GM12878 (cell line): ENCODE measurements around the gene CAPN10. TPM values are rescaled to one million over a fixed set of nuclear protein-coding genes. Genes with fewer than 3 reads are reported as not detected.

Experiments used
- ATAC-seq: fragments of 200-7000 bp; cut with Tn5 transposase; 3 replicates; pipeline ENCODE4 v1.9.1; 2020; ENCODE audit warnings: mild to moderate bottlenecking, moderate library complexity
- BruUV-seq: library from RNA; stranded (reverse); fragments of 400-500 nt; replicated peaks from 2 replicates; lab custom pipeline; 2021; lab: Mats Ljungman, UMichigan
- CTCF ChIA-PET: fragments of 300-600 bp; sonication (Branson Sonifier 250); formaldehyde crosslinking; extraction: SDS; loops from one replicate; lab custom pipeline; 2021; ENCODE audit warnings: inconsistent platforms; lab: Yijun Ruan, JAX
- POLR2A ChIA-PET: fragments of 350-600 bp; formaldehyde crosslinking; extraction: SDS; loops from one replicate; lab custom pipeline; 2021; ENCODE audit warnings: inconsistent platforms; lab: Charles Lee
- RAD21 ChIA-PET: fragments of 300-600 bp; sonication (Branson Sonifier 250); formaldehyde crosslinking; loops from one replicate; lab custom pipeline; 2023; ENCODE audit warnings: antibody characterized with exemption; ENCODE audit not compliant: unreplicated experiment; lab: Charles Lee
- SMC1A ChIA-PET: fragments of 300-600 bp; sonication (Branson Sonifier 250); formaldehyde crosslinking; loops from one replicate; lab custom pipeline; 2023; ENCODE audit not compliant: unreplicated experiment, uncharacterized antibody; lab: Charles Lee
- DNase-seq: peaks from one replicate; pipeline ENCODE4 v3.0.0-alpha.2; 2011; ENCODE audit warnings: low read depth, low spot score
- FAIRE-seq: peaks from 3 replicates; lab custom pipeline; 2011; peaks lifted over from hg19 to GRCh38; lab: Jason Lieb, UNC
- H2AFZ ChIP-seq: 2 replicates; pipeline ENCODE4 v1.6.0; 2011; ENCODE audit warnings: low read depth, low read length, control low read depth; ENCODE audit not compliant: control insufficient read depth
- H3K27ac ChIP-seq: 2 replicates; pipeline ENCODE4 v1.5.1; 2011; ENCODE audit warnings: control low read depth; ENCODE audit not compliant: control insufficient read depth, insufficient read depth
- H3K27me3 ChIP-seq, 2 experiments: replicated peaks in 1 of 2; 2 replicates each; pipeline versions ENCODE4 v1.6.0 to v1.6.1; 2011; ENCODE audit warnings: low read length in 1 of 2; ENCODE audit not compliant: control insufficient read depth in 2 of 2, insufficient read depth in 2 of 2
- H3K36me3 ChIP-seq, 2 experiments: 2 replicates each; pipeline ENCODE4 v1.5.1; 2011; ENCODE audit warnings: low read length in 1 of 2; ENCODE audit not compliant: control insufficient read depth in 2 of 2, insufficient read depth in 2 of 2
- H3K4me1 ChIP-seq: 2 replicates; pipeline ENCODE4 v1.6.1; 2011; ENCODE audit warnings: mild to moderate bottlenecking, low read length, moderate library complexity, mixed read lengths; ENCODE audit not compliant: control insufficient read depth, insufficient read depth
- H3K4me2 ChIP-seq: 2 replicates; pipeline ENCODE4 v1.6.0; 2011; ENCODE audit warnings: control low read depth; ENCODE audit not compliant: control insufficient read depth, insufficient read depth
- H3K4me3 ChIP-seq: fragments of 200-600 bp; sonication (generic); 2 replicates; pipeline ENCODE4 v1.5.1; 2016
- H3K79me2 ChIP-seq: 2 replicates; pipeline ENCODE4 v1.6.0; 2011; ENCODE audit warnings: low read length; ENCODE audit not compliant: control insufficient read depth, insufficient read depth
- H3K9ac ChIP-seq: 2 replicates; pipeline ENCODE4 v1.8.0; 2011; ENCODE audit warnings: low read length, control low read depth, mixed read lengths; ENCODE audit not compliant: control insufficient read depth, insufficient read depth
- H3K9me3 ChIP-seq: replicated peaks from 3 replicates; pipeline ENCODE4 v1.5.1; 2011; ENCODE audit warnings: mild to moderate bottlenecking, low read length; ENCODE audit not compliant: control insufficient read depth, insufficient read depth
- H4K20me1 ChIP-seq: 2 replicates; pipeline ENCODE4 v1.6.0; 2011; ENCODE audit not compliant: control insufficient read depth, insufficient read depth
- BCL11A ChIP-seq: IDR thresholded peaks from 2 replicates; pipeline ENCODE4 v1.6.1; 2011; ENCODE audit warnings: low read depth, low read length
- CHD2 ChIP-seq: IDR thresholded peaks from 2 replicates; pipeline ENCODE4 v1.6.1; 2011; ENCODE audit warnings: low read depth, low read length, improper control_type of control experiment, borderline replicate concordance
- EED ChIP-seq: sonication (generic); IDR thresholded peaks from 2 replicates; pipeline ENCODE4 v1.6.1; 2016; ENCODE audit warnings: antibody characterized with exemption, low read depth
- ELK1 ChIP-seq: IDR thresholded peaks from 2 replicates; pipeline ENCODE4 v1.6.1; 2012; ENCODE audit warnings: low read depth, low read length, improper control_type of control experiment
- GABPA ChIP-seq: IDR thresholded peaks from 2 replicates; pipeline ENCODE4 v1.6.1; 2014; ENCODE audit warnings: antibody characterized with exemption, low read depth, mild to moderate bottlenecking, inconsistent platforms
- HDGF ChIP-seq: fragments of 450-650 bp; IDR thresholded peaks from 2 replicates; pipeline ENCODE4 v1.6.1; 2016; ENCODE audit warnings: antibody characterized with exemption
- IKZF1 ChIP-seq: fragments of 450-650 bp; conservative IDR thresholded peaks from 2 replicates; pipeline ENCODE4 v1.6.1; 2017; ENCODE audit warnings: antibody characterized with exemption, mild to moderate bottlenecking
- IRF4 ChIP-seq: IDR thresholded peaks from 2 replicates; pipeline ENCODE4 v1.6.1; 2011; ENCODE audit warnings: low read depth, low read length
- MTA3 ChIP-seq: IDR thresholded peaks from 2 replicates; pipeline ENCODE4 v1.6.1; 2012; ENCODE audit warnings: low read length, inconsistent platforms, borderline replicate concordance
- MYC ChIP-seq: IDR thresholded peaks from 2 replicates; pipeline ENCODE4 v1.6.1; 2011; ENCODE audit warnings: mild to moderate bottlenecking, low read length, moderate library complexity, inconsistent platforms; ENCODE audit not compliant: insufficient read depth, insufficient replicate concordance, insufficient read length, severe bottlenecking
- PAX5 ChIP-seq: IDR thresholded peaks from 2 replicates; pipeline ENCODE4 v1.6.1; 2011; ENCODE audit warnings: low read depth, low read length, borderline replicate concordance
- POU2F2 ChIP-seq: IDR thresholded peaks from 3 replicates; pipeline ENCODE4 v1.6.1; 2011; ENCODE audit warnings: low read depth, mild to moderate bottlenecking, low read length, borderline replicate concordance
- SIN3A ChIP-seq: IDR thresholded peaks from 2 replicates; pipeline ENCODE4 v1.6.1; 2012; ENCODE audit warnings: low read depth, low read length, improper control_type of control experiment
- SP1 ChIP-seq: IDR thresholded peaks from one replicate; pipeline ENCODE4 v1.6.1; 2011; ENCODE audit warnings: low read depth, low read length
- SREBF1 ChIP-seq: IDR thresholded peaks from 2 replicates; pipeline ENCODE4 v1.6.1; 2012; ENCODE audit warnings: mild to moderate bottlenecking, low read length
- STAT1 ChIP-seq: fragments of 450-650 bp; conservative IDR thresholded peaks from 2 replicates; pipeline ENCODE4 v1.6.1; 2014; ENCODE audit warnings: antibody characterized with exemption, mild to moderate bottlenecking
- ZZZ3 ChIP-seq: IDR thresholded peaks from 2 replicates; pipeline ENCODE4 v1.6.1; 2011; ENCODE audit warnings: low read depth; ENCODE audit not compliant: control insufficient read depth, insufficient read length
- whole genome bisulfite sequencing: methylation state at CpG from one replicate; pipeline ENCODE4 v1.1.6; 2016; ENCODE audit warnings: low lambda C conversion rate; ENCODE audit not compliant: insufficient replicate concordance, insufficient coverage; ENCODE audit errors: missing lambda C conversion rate; 5-methylcytosine and 5-hydroxymethylcytosine counted together
- in situ Hi-C: fragments of 300-500 bp; cut with MboI; formaldehyde crosslinking; loops from 9 replicates; pipeline ENCODE4 v1.14.3; 2018; ENCODE audit warnings: mixed read lengths
- intact Hi-C: fragments of 100-400 bp; cut with micrococcal nuclease; formaldehyde crosslinking; loops from one replicate; pipeline ENCODE4 v1.14.2; 2022; ENCODE audit not compliant: unreplicated experiment
- polyA plus RNA-seq, 11 experiments: library from polyadenylated mRNA; depleted of rRNA in 4 of 11; unstranded in 6 of 11; stranded (reverse) in 5 of 11; fragments of >200 nt; fragmentation: Nextera tagmentation in 4 of 11; fragmentation: Illumina TruSeq in 1 of 11; extraction: Ambion mirVana in 4 of 11; extraction: Trizol in 1 of 11; gene quantifications; 1 replicate in 1 of 11; 2 replicates in 10 of 11; pipeline versions ENCODE4 v1.2.1 to v1.2.3, GENCODE V29; 2011 to 2016; ENCODE audit warnings: inconsistent platforms in 2 of 11, missing spikeins in 2 of 11, low read depth in 1 of 11
- total RNA-seq, 4 experiments: library from RNA; depleted of rRNA in 3 of 4; stranded (reverse); fragments of >200 nt in 3 of 4; fragmentation: Illumina TruSeq in 1 of 4; extraction: Trizol in 1 of 4; gene quantifications; 2 replicates each; pipeline versions ENCODE4 v1.2.1 to v1.2.3, GENCODE V29; 2013 to 2021
- TF ChIP-seq, protein P1 (sequence below): fragments of 450-650 bp; IDR thresholded peaks from 2 replicates; pipeline ENCODE4 v1.6.1; 2016; ENCODE audit warnings: mild to moderate bottlenecking
- TF ChIP-seq, protein P2 (sequence below): fragments of 450-650 bp; IDR thresholded peaks from 2 replicates; pipeline ENCODE4 v1.6.1; 2017; ENCODE audit warnings: mild to moderate bottlenecking, moderate library complexity

CAPN10 gene
- total and polyA plus RNA-seq, 10 of the 15 experiments (the other 5 are each of a cell fraction or from before 2014, with no cell fraction given) = 0.37 to 40.6 (median 17.5) TPM

DNA sequence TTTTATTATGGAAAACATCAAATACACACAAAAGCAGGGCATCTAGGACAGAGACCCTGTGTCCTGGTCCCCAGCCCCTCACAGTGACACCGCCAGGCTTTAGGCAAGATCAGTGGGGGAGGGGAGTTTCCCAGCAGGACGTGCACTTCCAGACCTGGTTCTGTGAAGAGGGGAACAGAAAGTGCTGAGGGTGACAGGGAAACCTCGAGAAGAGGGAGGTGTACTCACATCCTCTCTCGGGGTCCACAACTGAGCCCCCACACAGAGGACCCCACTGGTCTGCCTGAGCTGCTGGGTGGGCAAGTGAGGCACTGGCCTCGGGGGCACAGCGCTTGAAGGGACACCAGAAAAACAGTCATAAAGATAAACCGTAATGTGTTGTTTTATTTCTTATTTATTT is 34.3 kb downstream of the CAPN10 start:
- H3K4me1 ChIP-seq = peaks cover 43% of the 10 kb centered on the region
- no peaks in the 10 kb centered on the region for H4K20me1 ChIP-seq
- POLR2A ChIA-PET = no interaction called here
- no peak for FAIRE-seq
- intact Hi-C loops = loop anchor here (2.0 kb wide), 2 partner anchors 34 to 60 kb away; partner anchors contain the start of genes CAPN10 and DUSP28
- no peak for DNase-seq
- no peak; the same call in 2 of the 3 replicates for ATAC-seq
- in situ Hi-C loops = no loop called here
- SMC1A ChIA-PET = interaction anchor here (1.4 to 2.9 kb wide), 4 partner anchors 37 to 107 kb away, joined by 5 to 13 read pairs (median 6); no protein-coding TSS in a partner anchor
- peak overlapping the region; percentile 82 for H3K4me2 ChIP-seq
- H3K9ac ChIP-seq = peak overlapping the region; percentile 44; the same call in 1 of the 2 replicates
- BruUV-seq = no TSS peak
- no peak overlapping the region for H2AFZ ChIP-seq
- no peaks in the 10 kb centered on the region for H3K36me3 ChIP-seq
- H3K79me2 ChIP-seq = no peaks in the 10 kb centered on the region
- H3K27me3 ChIP-seq = no peaks in the 10 kb centered on the region
- WGBS = 50% methylated on average over 6 of the region's 7 CpGs
- CTCF ChIA-PET = interaction anchor here (0.8 to 3.1 kb wide), 3 partner anchors 55 to 107 kb away, joined by 3 to 17 read pairs (median 12); partner anchors contain the start of gene DUSP28
- H3K9me3 ChIP-seq = peaks cover 12% of the 10 kb centered on the region
- RAD21 ChIA-PET = interaction anchor here (1.2 to 2.5 kb wide), 4 partner anchors 34 to 107 kb away, joined by 3 to 12 read pairs (median 6); partner anchors contain the start of gene CAPN10
- H3K27ac ChIP-seq = peak overlapping the region; percentile 65
- no peak overlapping the region for H3K4me3 ChIP-seq
- TF ChIP-seq ELK1 = no peak
- TF ChIP-seq STAT1 = no peak
- peak; percentile 47; the same call in 1 of the 2 replicates for TF ChIP-seq IKZF1
- TF ChIP-seq, protein P1, sequence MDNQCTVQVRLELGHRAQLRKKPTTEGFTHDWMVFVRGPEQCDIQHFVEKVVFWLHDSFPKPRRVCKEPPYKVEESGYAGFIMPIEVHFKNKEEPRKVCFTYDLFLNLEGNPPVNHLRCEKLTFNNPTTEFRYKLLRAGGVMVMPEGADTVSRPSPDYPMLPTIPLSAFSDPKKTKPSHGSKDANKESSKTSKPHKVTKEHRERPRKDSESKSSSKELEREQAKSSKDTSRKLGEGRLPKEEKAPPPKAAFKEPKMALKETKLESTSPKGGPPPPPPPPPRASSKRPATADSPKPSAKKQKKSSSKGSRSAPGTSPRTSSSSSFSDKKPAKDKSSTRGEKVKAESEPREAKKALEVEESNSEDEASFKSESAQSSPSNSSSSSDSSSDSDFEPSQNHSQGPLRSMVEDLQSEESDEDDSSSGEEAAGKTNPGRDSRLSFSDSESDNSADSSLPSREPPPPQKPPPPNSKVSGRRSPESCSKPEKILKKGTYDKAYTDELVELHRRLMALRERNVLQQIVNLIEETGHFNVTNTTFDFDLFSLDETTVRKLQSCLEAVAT = 0 out of 2 replicates have a peak, but pooled peaks have one; percentile 11
- TF ChIP-seq BCL11A = 0 out of 2 replicates have a peak, but pooled peaks have one; percentile 20
- TF ChIP-seq MTA3 = no peak
- no peak; the same call in 2 of the 3 replicates for TF ChIP-seq POU2F2
- TF ChIP-seq SIN3A = no peak
- no peak for TF ChIP-seq MYC
- TF ChIP-seq, protein P2, sequence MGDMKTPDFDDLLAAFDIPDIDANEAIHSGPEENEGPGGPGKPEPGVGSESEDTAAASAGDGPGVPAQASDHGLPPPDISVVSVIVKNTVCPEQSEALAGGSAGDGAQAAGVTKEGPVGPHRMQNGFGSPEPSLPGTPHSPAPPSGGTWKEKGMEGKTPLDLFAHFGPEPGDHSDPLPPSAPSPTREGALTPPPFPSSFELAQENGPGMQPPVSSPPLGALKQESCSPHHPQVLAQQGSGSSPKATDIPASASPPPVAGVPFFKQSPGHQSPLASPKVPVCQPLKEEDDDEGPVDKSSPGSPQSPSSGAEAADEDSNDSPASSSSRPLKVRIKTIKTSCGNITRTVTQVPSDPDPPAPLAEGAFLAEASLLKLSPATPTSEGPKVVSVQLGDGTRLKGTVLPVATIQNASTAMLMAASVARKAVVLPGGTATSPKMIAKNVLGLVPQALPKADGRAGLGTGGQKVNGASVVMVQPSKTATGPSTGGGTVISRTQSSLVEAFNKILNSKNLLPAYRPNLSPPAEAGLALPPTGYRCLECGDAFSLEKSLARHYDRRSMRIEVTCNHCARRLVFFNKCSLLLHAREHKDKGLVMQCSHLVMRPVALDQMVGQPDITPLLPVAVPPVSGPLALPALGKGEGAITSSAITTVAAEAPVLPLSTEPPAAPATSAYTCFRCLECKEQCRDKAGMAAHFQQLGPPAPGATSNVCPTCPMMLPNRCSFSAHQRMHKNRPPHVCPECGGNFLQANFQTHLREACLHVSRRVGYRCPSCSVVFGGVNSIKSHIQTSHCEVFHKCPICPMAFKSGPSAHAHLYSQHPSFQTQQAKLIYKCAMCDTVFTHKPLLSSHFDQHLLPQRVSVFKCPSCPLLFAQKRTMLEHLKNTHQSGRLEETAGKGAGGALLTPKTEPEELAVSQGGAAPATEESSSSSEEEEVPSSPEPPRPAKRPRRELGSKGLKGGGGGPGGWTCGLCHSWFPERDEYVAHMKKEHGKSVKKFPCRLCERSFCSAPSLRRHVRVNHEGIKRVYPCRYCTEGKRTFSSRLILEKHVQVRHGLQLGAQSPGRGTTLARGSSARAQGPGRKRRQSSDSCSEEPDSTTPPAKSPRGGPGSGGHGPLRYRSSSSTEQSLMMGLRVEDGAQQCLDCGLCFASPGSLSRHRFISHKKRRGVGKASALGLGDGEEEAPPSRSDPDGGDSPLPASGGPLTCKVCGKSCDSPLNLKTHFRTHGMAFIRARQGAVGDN = no peak
- no peak for TF ChIP-seq ZZZ3
- TF ChIP-seq PAX5 = peak; percentile 14; the same call in 1 of the 2 replicates
- TF ChIP-seq CHD2 = 0 out of 2 replicates have a peak, but pooled peaks have one; percentile 33
- TF ChIP-seq SP1 = no peak
- TF ChIP-seq HDGF = no peak
- no peak for TF ChIP-seq GABPA
- TF ChIP-seq EED = peak; percentile 65
- no peak for TF ChIP-seq SREBF1
- 0 out of 2 replicates have a peak, but pooled peaks have one; percentile 31 for TF ChIP-seq IRF4
